Measurements from ENCODE around the gene DBI. TPM values are rescaled to one million over a fixed set of nuclear protein-coding genes. Genes with fewer than 3 reads are reported as not detected.

Gene DBI
- total and polyA plus RNA-seq, 4 experiments from 2014 or later = 44.7 to 384 (median 170) TPM

DNA sequence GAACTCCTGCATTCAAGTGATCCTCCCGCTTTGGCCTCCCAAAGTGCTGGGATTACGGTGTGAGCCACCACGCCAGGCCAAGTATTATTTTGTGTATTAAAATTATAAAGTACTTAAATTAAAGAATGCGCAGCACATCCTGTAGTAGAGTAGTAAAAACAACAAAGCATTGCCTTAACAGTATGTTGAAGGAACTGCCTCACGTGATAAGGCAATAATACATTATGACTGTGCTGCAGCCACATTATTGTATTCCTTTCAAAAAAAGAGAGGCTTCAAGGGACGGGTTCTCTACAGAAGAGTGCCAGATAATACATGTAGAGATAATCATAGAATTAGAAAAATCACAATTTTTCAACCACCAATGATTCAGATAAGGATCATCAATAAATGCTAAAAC lies 33.8 kb upstream of the DBI start:
- H3K4me1 ChIP-seq (ENCODE audit: insufficient read depth, low read length) = no peaks in the 10 kb centered on the region
- intact Hi-C loops (cut with micrococcal nuclease) = no loop called here
- CTCF ChIA-PET (ENCODE audit: partially characterized antibody) = no interaction called here
- H3K9me3 ChIP-seq (ENCODE audit: control insufficient read depth in 1 of 2, low read length in 2 of 2) = no peaks in the 10 kb centered on the region
- Mint-ChIP-seq H3K9me3 (no peaks in the 10 kb centered on the region), H3K4me3 (no peak overlapping the region), H3K27ac (no peak overlapping the region), H3K27me3 (no peaks in the 10 kb centered on the region), H3K4me1 (no peaks in the 10 kb centered on the region), H3K36me3 (peaks cover 13 to 34% of the 10 kb centered on the region in 2 donors)
- no peak for DNase-seq
- POLR2A ChIA-PET (ENCODE audit: partially characterized antibody) = no interaction called here
- H3K4me3 ChIP-seq (ENCODE audit: low read length in 2 of 2) = no peak overlapping the region
- H3K36me3 ChIP-seq (ENCODE audit: insufficient read depth, low read length) = no peaks in the 10 kb centered on the region
- H3K27ac ChIP-seq (ENCODE audit: low read depth, low read length) = no peak overlapping the region
- no peaks in the 10 kb centered on the region for H3K27me3 ChIP-seq (ENCODE audit: insufficient read depth, low read length)

DNA sequence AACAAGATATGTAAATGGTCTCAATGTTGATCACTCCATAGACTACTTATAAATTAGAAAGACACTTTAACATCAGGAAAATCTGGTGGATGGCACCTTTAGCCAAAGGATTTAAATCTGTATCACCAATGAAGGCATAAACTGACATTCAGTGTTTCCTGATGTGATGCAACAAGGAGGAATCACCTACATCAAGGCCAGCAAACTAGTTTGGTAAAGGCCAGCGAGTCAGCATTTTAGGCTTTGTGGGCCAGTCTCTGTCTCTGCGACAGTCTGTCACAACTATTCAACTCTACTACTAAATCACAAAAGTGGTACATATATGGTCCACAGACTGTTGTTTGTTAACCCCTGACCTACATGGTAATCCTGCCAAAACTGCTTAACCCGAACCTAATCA lies 33.4 kb upstream of the DBI start:
- Mint-ChIP-seq H3K27ac (no peak overlapping the region), H3K36me3 (peaks cover 13 to 37% of the 10 kb centered on the region in 2 donors), H3K4me1 (peaks cover 0 to 3% (median 1%) of the 10 kb centered on the region in 4 donors), H3K27me3 (no peaks in the 10 kb centered on the region), H3K9me3 (no peaks in the 10 kb centered on the region), H3K4me3 (no peak overlapping the region)
- no peaks in the 10 kb centered on the region for H3K4me1 ChIP-seq (ENCODE audit: insufficient read depth, low read length)
- H3K4me3 ChIP-seq (ENCODE audit: low read length in 2 of 2) = no peak overlapping the region
- no peaks in the 10 kb centered on the region for H3K9me3 ChIP-seq (ENCODE audit: control insufficient read depth in 1 of 2, low read length in 2 of 2)
- no peaks in the 10 kb centered on the region for H3K36me3 ChIP-seq (ENCODE audit: insufficient read depth, low read length)
- no peak overlapping the region for H3K27ac ChIP-seq (ENCODE audit: low read depth, low read length)
- no peak for DNase-seq
- ChIA-PET CTCF (ENCODE audit: partially characterized antibody) (no interaction called here), POLR2A (ENCODE audit: partially characterized antibody) (no interaction called here)
- H3K27me3 ChIP-seq (ENCODE audit: insufficient read depth, low read length) = no peaks in the 10 kb centered on the region
- intact Hi-C loops (cut with micrococcal nuclease) = no loop called here

DNA sequence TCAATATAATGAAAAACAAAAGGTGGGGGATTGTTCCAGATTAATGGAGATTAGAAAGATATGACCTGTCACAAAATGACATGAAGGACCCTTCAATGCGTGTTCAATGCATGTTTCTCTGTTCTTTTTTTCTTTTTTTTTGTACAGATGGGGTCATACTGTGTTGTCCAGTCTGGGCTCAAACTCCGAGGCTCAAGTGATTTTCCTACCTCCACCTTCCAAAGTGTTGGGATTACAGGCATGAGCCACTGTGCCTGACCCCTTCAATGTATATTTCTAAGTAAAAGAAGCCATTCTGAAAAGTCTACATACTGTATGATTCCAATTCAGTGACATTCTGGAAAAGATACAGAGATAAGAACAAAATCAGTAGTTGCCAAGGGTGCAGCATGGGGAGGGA lies 32.9 kb upstream of the DBI start:
- H3K36me3 ChIP-seq (ENCODE audit: insufficient read depth, low read length) = no peaks in the 10 kb centered on the region
- H3K27ac ChIP-seq (ENCODE audit: low read depth, low read length) = no peak overlapping the region
- H3K4me1 Mint-ChIP-seq = peaks cover 1 to 7% (median 3%) of the 10 kb centered on the region in 4 donors
- no peak for DNase-seq
- peaks cover 13 to 39% of the 10 kb centered on the region in 2 donors for H3K36me3 Mint-ChIP-seq
- ChIA-PET POLR2A (ENCODE audit: partially characterized antibody) (no interaction called here), CTCF (ENCODE audit: partially characterized antibody) (no interaction called here)
- H3K4me3 Mint-ChIP-seq = no peak overlapping the region
- H3K4me3 ChIP-seq (ENCODE audit: low read length in 2 of 2) = no peak overlapping the region
- intact Hi-C loops (cut with micrococcal nuclease) = no loop called here
- H3K27me3 ChIP-seq (ENCODE audit: insufficient read depth, low read length) = no peaks in the 10 kb centered on the region
- H3K9me3 Mint-ChIP-seq = no peaks in the 10 kb centered on the region
- no peaks in the 10 kb centered on the region for H3K9me3 ChIP-seq (ENCODE audit: control insufficient read depth in 1 of 2, low read length in 2 of 2)
- peaks cover 4% of the 10 kb centered on the region for H3K4me1 ChIP-seq (ENCODE audit: insufficient read depth, low read length)
- no peaks in the 10 kb centered on the region for H3K27me3 Mint-ChIP-seq
- H3K27ac Mint-ChIP-seq = no peak overlapping the region

DNA sequence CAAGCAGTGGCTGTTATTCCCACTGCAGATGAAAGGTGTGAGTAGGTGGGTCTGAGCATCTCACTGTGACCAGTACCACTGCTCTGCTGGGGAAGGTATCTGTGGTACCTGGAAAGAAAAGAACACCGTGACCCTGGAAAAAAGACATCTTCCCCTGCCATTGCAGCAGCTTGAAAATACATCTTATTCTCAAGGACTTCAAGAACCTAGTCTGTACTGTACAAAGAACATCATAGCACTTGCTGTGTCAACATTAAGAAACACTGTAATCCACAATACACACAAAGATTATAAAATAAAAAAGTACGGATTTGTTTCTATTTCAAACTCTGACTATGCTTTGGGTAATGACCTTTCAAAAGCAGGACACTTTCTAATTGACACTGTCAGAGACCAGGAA lies 29.0 kb upstream of the DBI start:
- ChIA-PET POLR2A (ENCODE audit: partially characterized antibody) (no interaction called here), CTCF (ENCODE audit: partially characterized antibody) (no interaction called here)
- H3K27me3 Mint-ChIP-seq = no peaks in the 10 kb centered on the region
- Histone ChIP-seq H3K4me1 (ENCODE audit: insufficient read depth, low read length) (peaks cover 14% of the 10 kb centered on the region), H3K27ac (ENCODE audit: low read depth, low read length) (no peak overlapping the region), H3K4me3 (ENCODE audit: low read length in 2 of 2) (no peak overlapping the region), H3K9me3 (ENCODE audit: control insufficient read depth in 1 of 2, low read length in 2 of 2) (no peaks in the 10 kb centered on the region), H3K27me3 (ENCODE audit: insufficient read depth, low read length) (no peaks in the 10 kb centered on the region), H3K36me3 (ENCODE audit: insufficient read depth, low read length) (no peaks in the 10 kb centered on the region)
- no peaks in the 10 kb centered on the region for H3K9me3 Mint-ChIP-seq
- H3K27ac Mint-ChIP-seq = no peak overlapping the region
- no peak overlapping the region for H3K4me3 Mint-ChIP-seq
- peaks cover 9 to 12% (median 11%) of the 10 kb centered on the region in 4 donors for H3K4me1 Mint-ChIP-seq
- DNase-seq = no peak
- intact Hi-C loops (cut with micrococcal nuclease) = no loop called here
- peaks cover 9 to 30% of the 10 kb centered on the region in 2 donors for H3K36me3 Mint-ChIP-seq

DNA sequence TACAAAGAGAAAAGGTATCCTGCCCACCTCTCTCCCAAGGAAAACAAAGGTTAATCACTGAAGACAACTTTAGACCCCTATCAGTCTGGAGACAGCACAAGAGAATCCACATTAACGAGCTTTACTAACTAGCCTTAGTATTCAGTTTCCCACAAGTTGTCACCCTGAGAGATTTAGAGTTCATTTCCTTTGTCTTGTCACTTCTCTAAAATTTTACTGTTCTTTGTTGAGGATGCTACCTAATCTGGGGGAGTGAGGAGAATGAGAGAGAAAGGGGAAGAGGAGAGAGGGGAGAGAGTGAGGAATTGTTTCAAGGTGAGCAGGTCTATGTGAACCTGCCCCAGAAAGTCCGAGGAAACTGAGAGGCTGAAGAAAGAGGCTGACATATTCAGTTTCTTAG lies 28.5 kb upstream of the DBI start:
- Histone ChIP-seq H3K27ac (ENCODE audit: low read depth, low read length) (no peak overlapping the region), H3K27me3 (ENCODE audit: insufficient read depth, low read length) (no peaks in the 10 kb centered on the region), H3K4me3 (ENCODE audit: low read length in 2 of 2) (no peak overlapping the region), H3K4me1 (ENCODE audit: insufficient read depth, low read length) (peaks cover 14% of the 10 kb centered on the region), H3K9me3 (ENCODE audit: control insufficient read depth in 1 of 2, low read length in 2 of 2) (no peaks in the 10 kb centered on the region), H3K36me3 (ENCODE audit: insufficient read depth, low read length) (no peaks in the 10 kb centered on the region)
- DNase-seq = no peak
- Mint-ChIP-seq H3K27ac (peak overlapping the region in 3 of 7 donors; percentile 19 to 31 (median 23)), H3K9me3 (no peaks in the 10 kb centered on the region), H3K36me3 (peaks cover 9 to 30% of the 10 kb centered on the region in 2 donors), H3K27me3 (no peaks in the 10 kb centered on the region), H3K4me1 (peaks cover 9 to 12% (median 11%) of the 10 kb centered on the region in 4 donors), H3K4me3 (peak overlapping the region in 1 of 8 donors; percentile 32)
- POLR2A ChIA-PET (ENCODE audit: partially characterized antibody) = no interaction called here
- intact Hi-C loops (cut with micrococcal nuclease) = no loop called here
- CTCF ChIA-PET (ENCODE audit: partially characterized antibody) = no interaction called here

DNA sequence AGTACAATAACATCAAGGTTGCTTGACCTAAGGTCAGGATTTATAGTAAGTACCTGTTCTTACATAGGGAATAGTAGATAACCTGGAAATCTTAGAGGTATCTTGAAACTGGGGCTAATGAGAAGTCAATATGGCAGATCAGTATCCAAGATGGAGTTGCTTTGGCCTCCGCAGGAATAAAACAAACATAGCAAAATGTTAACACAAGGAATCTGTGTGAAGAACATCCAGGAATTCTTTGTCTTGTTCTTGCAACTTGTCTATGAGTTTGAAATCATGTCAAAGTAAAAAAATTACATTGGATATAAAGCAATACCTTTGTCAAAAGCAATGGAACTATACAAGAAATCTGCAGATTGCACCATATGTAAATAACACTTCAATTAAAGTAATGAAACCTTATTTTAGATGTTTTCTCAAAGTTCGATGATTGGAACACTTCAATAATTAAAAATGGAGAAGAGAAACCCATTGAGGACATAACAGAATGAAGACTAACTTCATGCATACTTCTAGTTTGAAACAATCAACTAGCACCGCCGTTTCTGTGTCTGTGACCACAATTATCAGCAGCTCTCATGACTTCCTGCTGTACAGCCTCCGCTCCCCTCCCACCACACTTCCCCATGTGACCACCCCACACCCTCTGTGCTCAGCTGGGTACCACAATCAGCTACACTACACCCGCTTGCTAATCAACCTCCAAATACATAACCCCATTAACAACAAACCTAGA lies 27.8 kb upstream of the DBI start:
- Mint-ChIP-seq H3K27ac (peak overlapping the region in 5 of 7 donors; percentile 15 to 85 (median 36)), H3K36me3 (peaks cover 9 to 23% of the 10 kb centered on the region in 2 donors), H3K4me3 (peak overlapping the region in 5 of 8 donors; percentile 44 to 73 (median 68)), H3K9me3 (no peaks in the 10 kb centered on the region), H3K4me1 (peaks cover 9 to 12% (median 11%) of the 10 kb centered on the region in 4 donors), H3K27me3 (no peaks in the 10 kb centered on the region)
- ChIA-PET POLR2A (ENCODE audit: partially characterized antibody) (interaction anchor here (0.6 to 1.4 kb wide), 2 partner anchors 26 to 28 kb away, joined by 3 to 4 read pairs; partner anchors contain the start of genes C2orf76 and DBI), CTCF (ENCODE audit: partially characterized antibody) (interaction anchor here (0.6 to 1.7 kb wide), 2 partner anchors 1306 to 1336 kb away, joined by 3 to 4 read pairs; no protein-coding TSS in a partner anchor)
- intact Hi-C loops (cut with micrococcal nuclease) = no loop called here
- Histone ChIP-seq H3K4me3 (ENCODE audit: low read length in 2 of 2) (no peak overlapping the region), H3K4me1 (ENCODE audit: insufficient read depth, low read length) (peaks cover 14% of the 10 kb centered on the region), H3K27ac (ENCODE audit: low read depth, low read length) (no peak overlapping the region), H3K9me3 (ENCODE audit: control insufficient read depth in 1 of 2, low read length in 2 of 2) (no peaks in the 10 kb centered on the region), H3K27me3 (ENCODE audit: insufficient read depth, low read length) (no peaks in the 10 kb centered on the region), H3K36me3 (ENCODE audit: insufficient read depth, low read length) (no peaks in the 10 kb centered on the region)
- peak; percentile 20 to 40 (median 39) for DNase-seq

DNA sequence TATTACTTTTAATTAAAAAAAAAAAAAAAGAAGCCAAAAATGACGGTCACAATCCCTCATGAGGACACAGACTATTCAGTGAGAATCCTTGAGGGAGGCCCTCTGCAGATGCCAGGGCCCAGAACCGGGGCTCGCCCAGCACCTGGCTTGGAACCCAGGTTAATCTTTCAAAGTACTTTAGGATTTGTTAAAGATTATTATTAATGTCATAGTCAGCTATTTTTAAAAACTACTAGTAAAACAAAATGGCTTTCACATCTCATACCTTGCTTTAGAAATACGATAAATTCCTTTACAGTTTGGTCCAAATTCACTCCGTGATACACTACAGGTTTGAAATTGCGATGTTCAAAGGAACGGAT lies 27.2 kb upstream of the DBI start:
- H3K4me3 Mint-ChIP-seq = no peak overlapping the region
- H3K27me3 Mint-ChIP-seq = no peaks in the 10 kb centered on the region
- Histone ChIP-seq H3K4me3 (ENCODE audit: low read length in 2 of 2) (no peak overlapping the region), H3K9me3 (ENCODE audit: control insufficient read depth in 1 of 2, low read length in 2 of 2) (no peaks in the 10 kb centered on the region), H3K36me3 (ENCODE audit: insufficient read depth, low read length) (no peaks in the 10 kb centered on the region), H3K4me1 (ENCODE audit: insufficient read depth, low read length) (peaks cover 14% of the 10 kb centered on the region), H3K27me3 (ENCODE audit: insufficient read depth, low read length) (no peaks in the 10 kb centered on the region), H3K27ac (ENCODE audit: low read depth, low read length) (no peak overlapping the region)
- peaks cover 9 to 21% of the 10 kb centered on the region in 2 donors for H3K36me3 Mint-ChIP-seq
- peak overlapping the region in 1 of 7 donors; percentile 15 for H3K27ac Mint-ChIP-seq
- H3K9me3 Mint-ChIP-seq = no peaks in the 10 kb centered on the region
- H3K4me1 Mint-ChIP-seq = peaks cover 9 to 12% (median 11%) of the 10 kb centered on the region in 4 donors
- intact Hi-C loops (cut with micrococcal nuclease) = no loop called here
- no peak for DNase-seq
- ChIA-PET CTCF (ENCODE audit: partially characterized antibody) (interaction anchor here (0.6 to 1.7 kb wide), 2 partner anchors 1307 to 1336 kb away, joined by 3 to 4 read pairs; no protein-coding TSS in a partner anchor), POLR2A (ENCODE audit: partially characterized antibody) (interaction anchor here (0.6 to 1.4 kb wide), 2 partner anchors 26 to 27 kb away, joined by 3 to 4 read pairs; partner anchors contain the start of genes C2orf76 and DBI)
